Measurements from ENCODE around the gene PSME3. TPM values are rescaled to one million over a fixed set of nuclear protein-coding genes. Genes with fewer than 3 reads are reported as not detected.
A peak's percentile ranks its signal among the peaks of the same experiment; 100 is the strongest.

The PSME3 gene, protein sequence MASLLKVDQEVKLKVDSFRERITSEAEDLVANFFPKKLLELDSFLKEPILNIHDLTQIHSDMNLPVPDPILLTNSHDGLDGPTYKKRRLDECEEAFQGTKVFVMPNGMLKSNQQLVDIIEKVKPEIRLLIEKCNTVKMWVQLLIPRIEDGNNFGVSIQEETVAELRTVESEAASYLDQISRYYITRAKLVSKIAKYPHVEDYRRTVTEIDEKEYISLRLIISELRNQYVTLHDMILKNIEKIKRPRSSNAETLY
- 93.7 and 120 TPM in 2 replicates for total RNA-seq (2021)
- Bru-seq, nascent RNA, result percentile 67 among the genes with signal in this experiment
- percentile 82 among the genes with signal in this experiment for BruChase-seq, experiment 1, labeled RNA remaining after a 2-hour chase
- BruChase-seq, experiment 2, labeled RNA remaining after a 6-hour chase, result percentile 94 among the genes with signal in this experiment
- long read RNA-seq, transcript PSME3-210 (11 exons, 998 nt), result major isoform, 178 of 200 reads
- long read RNA-seq, partial matches to known transcripts, result 6 of 200 reads
- long read RNA-seq, other reads (novel, unspliced or antisense), result 15 of 200 reads

DNA sequence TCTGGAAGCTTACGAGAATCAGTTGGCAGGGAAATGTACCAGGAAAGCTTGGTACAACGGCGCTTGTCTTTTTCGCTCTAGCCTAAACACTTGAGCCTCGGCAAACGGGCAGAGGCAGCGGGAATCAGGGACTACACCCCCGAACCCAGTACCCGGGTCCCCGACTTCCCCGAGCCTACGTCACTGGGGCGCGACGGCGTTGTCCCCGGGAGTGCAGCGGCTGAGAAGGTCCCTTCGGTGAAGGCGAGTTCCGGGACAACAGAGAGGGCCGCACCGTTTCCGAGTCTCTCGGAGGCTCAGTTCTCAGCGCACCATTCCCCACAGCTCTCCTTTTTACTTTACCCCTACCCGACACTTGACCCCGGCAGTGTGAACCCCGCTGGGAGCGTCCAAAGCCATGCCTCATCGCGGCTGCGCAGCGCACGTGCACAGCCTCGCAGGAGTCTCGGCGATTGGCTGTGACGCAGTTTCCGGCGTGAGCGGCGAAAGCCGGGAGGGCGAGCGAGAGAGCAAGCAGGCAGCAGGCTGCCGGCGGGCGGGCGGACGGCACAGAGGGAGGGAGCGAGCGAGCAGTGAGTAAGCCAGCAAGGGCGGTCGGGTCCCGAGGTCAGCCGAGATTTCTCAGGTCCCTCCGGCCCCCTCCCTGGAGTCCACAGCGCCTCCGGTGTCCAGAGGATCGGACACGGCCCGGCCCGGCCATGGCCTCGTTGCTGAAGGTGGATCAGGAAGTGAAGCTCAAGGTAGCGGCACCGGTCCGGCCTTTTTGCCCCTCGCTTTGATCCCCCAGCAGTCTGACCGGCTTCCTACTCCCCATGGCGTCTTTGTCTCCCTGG is at the start of gene PSME3:
Gene PSME3 (plus strand): TSS at position 464 of the 833 bp plus-strand sequence. CDS start 235 bp downstream, at position 699.
- H3K4me1 ChIP-seq (ENCODE audit: insufficient read depth, low read length, poor library complexity, severe bottlenecking), result peaks cover 9% of the 10 kb centered on the region
- ChIA-PET CTCF (no interaction called here), POLR2A (ENCODE audit: low non-redundant PET) (no interaction called here)
- BruUV-seq (replicated peaks), result no TSS peak
- intact Hi-C loops (cut with micrococcal nuclease; ENCODE audit: unreplicated experiment), result no loop called here
- TF ChIP-seq, protein P1, sequence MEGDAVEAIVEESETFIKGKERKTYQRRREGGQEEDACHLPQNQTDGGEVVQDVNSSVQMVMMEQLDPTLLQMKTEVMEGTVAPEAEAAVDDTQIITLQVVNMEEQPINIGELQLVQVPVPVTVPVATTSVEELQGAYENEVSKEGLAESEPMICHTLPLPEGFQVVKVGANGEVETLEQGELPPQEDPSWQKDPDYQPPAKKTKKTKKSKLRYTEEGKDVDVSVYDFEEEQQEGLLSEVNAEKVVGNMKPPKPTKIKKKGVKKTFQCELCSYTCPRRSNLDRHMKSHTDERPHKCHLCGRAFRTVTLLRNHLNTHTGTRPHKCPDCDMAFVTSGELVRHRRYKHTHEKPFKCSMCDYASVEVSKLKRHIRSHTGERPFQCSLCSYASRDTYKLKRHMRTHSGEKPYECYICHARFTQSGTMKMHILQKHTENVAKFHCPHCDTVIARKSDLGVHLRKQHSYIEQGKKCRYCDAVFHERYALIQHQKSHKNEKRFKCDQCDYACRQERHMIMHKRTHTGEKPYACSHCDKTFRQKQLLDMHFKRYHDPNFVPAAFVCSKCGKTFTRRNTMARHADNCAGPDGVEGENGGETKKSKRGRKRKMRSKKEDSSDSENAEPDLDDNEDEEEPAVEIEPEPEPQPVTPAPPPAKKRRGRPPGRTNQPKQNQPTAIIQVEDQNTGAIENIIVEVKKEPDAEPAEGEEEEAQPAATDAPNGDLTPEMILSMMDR (conservative IDR thresholded peaks at IDR 0.05; ENCODE audit: low read depth, low read length), result no peak
- peak within 1 kb of the TSS; percentile 79 for H3K4me3 ChIP-seq (ENCODE audit: low read depth, low read length, poor library complexity, severe bottlenecking)
- H3K27ac ChIP-seq (ENCODE audit: low read depth, low read length, poor library complexity, severe bottlenecking), result peak within 1 kb of the TSS; percentile 95
- H3K27me3 ChIP-seq (replicated peaks; ENCODE audit: insufficient read depth, low read depth, low read length, poor library complexity), result no peaks in the 10 kb centered on the region
- H3K36me3 ChIP-seq (ENCODE audit: insufficient read depth, low read length, poor library complexity, severe bottlenecking), result peaks cover 7% of the 10 kb centered on the region
- peak; percentile 87 for DNase-seq (ENCODE audit: low spot score)
- H3K9me3 ChIP-seq (ENCODE audit: low read depth, low read length, poor library complexity, severe bottlenecking), result no peaks in the 10 kb centered on the region

DNA sequence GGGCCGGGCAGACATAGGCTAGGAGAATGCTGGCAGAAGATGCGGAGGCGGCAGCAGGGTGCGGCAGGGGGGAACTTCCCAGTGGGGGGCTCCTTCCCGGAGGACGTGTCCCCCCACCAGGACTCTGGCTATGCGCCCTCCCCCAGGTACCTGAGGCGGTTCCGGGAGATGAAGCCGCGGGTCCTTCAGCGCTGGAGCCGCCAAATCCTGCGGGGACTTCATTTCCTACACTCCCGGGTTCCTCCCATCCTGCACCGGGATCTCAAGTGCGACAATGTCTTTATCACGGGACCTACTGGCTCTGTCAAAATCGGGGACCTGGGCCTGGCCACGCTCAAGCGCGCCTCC is 49.4 kb upstream of the PSME3 start:
- no peaks in the 10 kb centered on the region for H3K4me1 ChIP-seq (ENCODE audit: insufficient read depth, low read length, poor library complexity, severe bottlenecking)
- TF ChIP-seq, protein P1 (conservative IDR thresholded peaks at IDR 0.05; ENCODE audit: low read depth, low read length), result no peak
- TF ChIP-seq EZH2 (IDR thresholded peaks at IDR 0.05; ENCODE audit: borderline replicate concordance, low read depth, low read length, poor library complexity, severe bottlenecking), result no peak
- BruUV-seq (replicated peaks), result no TSS peak
- DNase-seq (ENCODE audit: low spot score), result no peak
- CTCF ChIA-PET, result no interaction called here
- intact Hi-C loops (cut with micrococcal nuclease; ENCODE audit: unreplicated experiment), result no loop called here
- H3K36me3 ChIP-seq (ENCODE audit: insufficient read depth, low read length, poor library complexity, severe bottlenecking), result no peaks in the 10 kb centered on the region
- peaks cover 13% of the 10 kb centered on the region for H3K27me3 ChIP-seq (replicated peaks; ENCODE audit: insufficient read depth, low read depth, low read length, poor library complexity)
- H3K4me3 ChIP-seq (ENCODE audit: low read depth, low read length, poor library complexity, severe bottlenecking), result no peak overlapping the region
- POLR2A ChIA-PET (ENCODE audit: low non-redundant PET), result no interaction called here
- H3K9me3 ChIP-seq (ENCODE audit: low read depth, low read length, poor library complexity, severe bottlenecking), result no peaks in the 10 kb centered on the region
- no peak overlapping the region for H3K27ac ChIP-seq (ENCODE audit: low read depth, low read length, poor library complexity, severe bottlenecking)

DNA sequence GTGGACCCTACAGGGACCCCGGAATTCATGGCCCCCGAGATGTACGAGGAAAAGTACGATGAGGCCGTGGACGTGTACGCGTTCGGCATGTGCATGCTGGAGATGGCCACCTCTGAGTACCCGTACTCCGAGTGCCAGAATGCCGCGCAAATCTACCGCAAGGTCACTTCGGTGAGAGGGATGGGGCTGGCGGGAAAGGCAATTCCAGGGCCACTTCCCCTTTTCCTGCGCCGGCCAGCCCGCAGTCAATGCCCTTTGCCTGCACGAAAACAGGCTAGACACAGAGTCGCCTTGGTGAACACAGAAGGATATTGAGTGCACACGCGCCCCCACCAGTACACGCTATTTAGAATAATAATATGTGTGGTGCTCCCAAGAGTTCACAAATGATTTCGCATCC is 48.8 kb upstream of the PSME3 start:
- Histone ChIP-seq H3K27ac (ENCODE audit: low read depth, low read length, poor library complexity, severe bottlenecking) (no peak overlapping the region), H3K4me1 (ENCODE audit: insufficient read depth, low read length, poor library complexity, severe bottlenecking) (no peaks in the 10 kb centered on the region), H3K9me3 (ENCODE audit: low read depth, low read length, poor library complexity, severe bottlenecking) (no peaks in the 10 kb centered on the region), H3K27me3 (replicated peaks; ENCODE audit: insufficient read depth, low read depth, low read length, poor library complexity) (peaks cover 13% of the 10 kb centered on the region), H3K36me3 (ENCODE audit: insufficient read depth, low read length, poor library complexity, severe bottlenecking) (no peaks in the 10 kb centered on the region), H3K4me3 (ENCODE audit: low read depth, low read length, poor library complexity, severe bottlenecking) (no peak overlapping the region)
- no TSS peak for BruUV-seq (replicated peaks)
- CTCF ChIA-PET, result no interaction called here
- POLR2A ChIA-PET (ENCODE audit: low non-redundant PET), result no interaction called here
- intact Hi-C loops (cut with micrococcal nuclease; ENCODE audit: unreplicated experiment), result no loop called here
- TF ChIP-seq EZH2 (IDR thresholded peaks at IDR 0.05; ENCODE audit: borderline replicate concordance, low read depth, low read length, poor library complexity, severe bottlenecking), result no peak
- TF ChIP-seq, protein P1 (conservative IDR thresholded peaks at IDR 0.05; ENCODE audit: low read depth, low read length), result no peak
- DNase-seq (ENCODE audit: low spot score), result no peak

Measured in A673 (cell line).